CD4-positive, alpha-beta T cell (primary cell): ENCODE data around the gene ERGIC3. TPM values are rescaled to one million over a fixed set of nuclear protein-coding genes. Genes with fewer than 3 reads are reported as not detected.
"Not testable (repeated sequence)": the region's sequence is repeated elsewhere in the genome, so short reads cannot be mapped to it uniquely, and the experiment has no call there.

Source experiments
- ATAC-seq: fragments of 200-7000 bp; cut with Tn5 transposase; one replicate; pipeline ENCODE4 v1.10.0; 2022; ENCODE audit warnings: mild to moderate bottlenecking; ENCODE audit not compliant: poor library complexity
- CTCF ChIA-PET: fragments of 350-600 bp; sonication (Branson Sonifier 250); formaldehyde crosslinking; loops from one replicate; lab custom pipeline; 2021; ENCODE audit warnings: antibody characterized with exemption, inconsistent platforms; lab: Charles Lee
- POLR2A ChIA-PET: fragments of 350-600 bp; sonication (Branson Sonifier 250); formaldehyde crosslinking; loops from one replicate; lab custom pipeline; 2021; ENCODE audit warnings: antibody characterized with exemption, inconsistent platforms; lab: Charles Lee
- DNase-seq, 14 experiments: peaks; one replicate each; pipeline ENCODE4 v3.0.0-alpha.2; 2013 to 2020; ENCODE audit warnings: mixed read lengths in 2 of 14
- H3K27ac ChIP-seq, 2 donors: one replicate each; pipeline versions ENCODE4 v1.5.1 to v1.7.0; 2013; ENCODE audit warnings: low read length in 2 of 2, low read depth in 1 of 2, mild to moderate bottlenecking in 1 of 2
- H3K27me3 ChIP-seq, 2 experiments: 1 replicate in 1 of 2; 2 replicates in 1 of 2; pipeline versions ENCODE4 v1.6.1 to v1.7.0; 2013; ENCODE audit warnings: low read length in 2 of 2, control low read depth in 1 of 2, mild to moderate bottlenecking in 1 of 2, moderate library complexity in 1 of 2; ENCODE audit not compliant: insufficient read depth in 2 of 2, control insufficient read depth in 1 of 2
- H3K36me3 ChIP-seq: one replicate; pipeline ENCODE4 v1.6.1; 2013; ENCODE audit warnings: low read length, control low read depth; ENCODE audit not compliant: insufficient read depth
- H3K4me1 ChIP-seq: one replicate; pipeline ENCODE4 v1.6.1; 2013; ENCODE audit warnings: low read length, control low read depth; ENCODE audit not compliant: insufficient read depth
- H3K4me3 ChIP-seq: one replicate; pipeline ENCODE4 v1.5.1; 2013; ENCODE audit warnings: mild to moderate bottlenecking, low read length, moderate library complexity
- H3K9me3 ChIP-seq, 2 experiments: 1 replicate in 1 of 2; 2 replicates in 1 of 2; pipeline versions ENCODE4 v1.6.1 to v1.7.0; 2013; ENCODE audit warnings: low read length in 2 of 2, mild to moderate bottlenecking in 2 of 2, control low read depth in 1 of 2, moderate library complexity in 1 of 2; ENCODE audit not compliant: control insufficient read depth in 1 of 2, insufficient read depth in 1 of 2
- H3K27ac Mint-ChIP-seq: one replicate; pipeline ENCODE4 v1.8.0; 2020; ENCODE audit warnings: mixed read lengths
- H3K27me3 Mint-ChIP-seq: one replicate; pipeline ENCODE4 v1.8.0; 2021; ENCODE audit warnings: mixed read lengths
- H3K36me3 Mint-ChIP-seq: one replicate; pipeline ENCODE4 v1.8.0; 2021; ENCODE audit warnings: low read depth, mixed read lengths
- H3K4me1 Mint-ChIP-seq: one replicate; pipeline ENCODE4 v1.8.0; 2021; ENCODE audit warnings: low read depth, mixed read lengths
- H3K4me3 Mint-ChIP-seq: one replicate; pipeline ENCODE4 v1.8.0; 2020; ENCODE audit warnings: mild to moderate bottlenecking, mixed read lengths
- H3K9me3 Mint-ChIP-seq: one replicate; pipeline ENCODE4 v1.8.0; 2020; ENCODE audit warnings: mixed read lengths
- intact Hi-C, 2 experiments: fragments of 100-400 bp; cut with DNase I in 1 of 2; cut with micrococcal nuclease in 1 of 2; formaldehyde crosslinking; loops; one replicate each; pipeline versions ENCODE4 v1.15.1 to v1.9.0; 2023 to 2025; cut with DNase I, micrococcal nuclease
- total RNA-seq, 174 experiments: library from RNA in 2 of 174; stranded (reverse) in 2 of 174; gene quantifications; one replicate each; pipeline ENCODE4 v1.2.3 and lab custom pipeline; 2021 to 2026
- TF ChIP-seq, protein P1 (sequence below): fragments of 200-600 bp; IDR thresholded peaks from one replicate; pipeline ENCODE4 v1.8.0; 2022; ENCODE audit warnings: antibody characterized with exemption, mild to moderate bottlenecking

Gene ERGIC3
- total RNA-seq, 2 experiments from 2014 or later, result 144 to 146 TPM

DNA sequence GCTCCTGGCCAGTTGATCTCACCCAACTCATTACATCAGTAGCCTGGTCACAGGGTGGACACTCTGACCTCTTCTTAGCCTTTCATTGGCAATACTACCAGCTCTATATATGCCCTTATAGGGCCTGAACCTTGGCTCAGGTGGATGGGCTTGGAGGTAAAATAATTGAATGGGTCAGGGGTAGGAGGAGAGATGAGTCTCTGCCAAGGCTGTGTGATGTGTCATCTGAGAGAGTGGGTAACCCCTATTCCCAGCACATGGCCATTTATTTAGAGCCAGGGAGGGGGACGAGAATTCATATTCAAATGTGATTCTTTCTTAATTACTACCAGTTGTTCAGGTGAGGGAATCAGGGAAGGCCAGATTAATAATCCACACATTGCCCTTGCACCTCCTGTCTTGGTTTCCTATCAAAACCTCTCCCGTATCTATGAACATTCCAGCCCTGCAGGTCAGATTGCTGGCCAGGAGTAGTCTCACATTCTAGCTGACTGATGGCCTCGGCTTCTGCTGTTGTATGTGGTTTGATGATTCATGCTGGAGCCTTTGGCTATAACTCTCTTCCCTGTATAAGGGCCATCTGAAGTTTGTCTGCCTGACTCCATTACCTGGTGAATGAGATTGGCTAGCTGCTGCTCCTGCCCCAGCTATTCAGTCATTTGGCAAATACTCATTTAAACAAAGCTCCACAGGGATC is 25.8 kb upstream of the ERGIC3 start:
- TF ChIP-seq, protein P1, sequence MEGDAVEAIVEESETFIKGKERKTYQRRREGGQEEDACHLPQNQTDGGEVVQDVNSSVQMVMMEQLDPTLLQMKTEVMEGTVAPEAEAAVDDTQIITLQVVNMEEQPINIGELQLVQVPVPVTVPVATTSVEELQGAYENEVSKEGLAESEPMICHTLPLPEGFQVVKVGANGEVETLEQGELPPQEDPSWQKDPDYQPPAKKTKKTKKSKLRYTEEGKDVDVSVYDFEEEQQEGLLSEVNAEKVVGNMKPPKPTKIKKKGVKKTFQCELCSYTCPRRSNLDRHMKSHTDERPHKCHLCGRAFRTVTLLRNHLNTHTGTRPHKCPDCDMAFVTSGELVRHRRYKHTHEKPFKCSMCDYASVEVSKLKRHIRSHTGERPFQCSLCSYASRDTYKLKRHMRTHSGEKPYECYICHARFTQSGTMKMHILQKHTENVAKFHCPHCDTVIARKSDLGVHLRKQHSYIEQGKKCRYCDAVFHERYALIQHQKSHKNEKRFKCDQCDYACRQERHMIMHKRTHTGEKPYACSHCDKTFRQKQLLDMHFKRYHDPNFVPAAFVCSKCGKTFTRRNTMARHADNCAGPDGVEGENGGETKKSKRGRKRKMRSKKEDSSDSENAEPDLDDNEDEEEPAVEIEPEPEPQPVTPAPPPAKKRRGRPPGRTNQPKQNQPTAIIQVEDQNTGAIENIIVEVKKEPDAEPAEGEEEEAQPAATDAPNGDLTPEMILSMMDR, result no peak
- intact Hi-C loops, result no loop called here
- ChIA-PET CTCF (no interaction called here), POLR2A (interaction anchor here (0.6 to 1.1 kb wide), 4 partner anchors 13 to 60 kb away, joined by 3 to 4 read pairs (median 3); partner anchors contain the start of gene CEP250)
- H3K4me1 Mint-ChIP-seq, result no peaks in the 10 kb centered on the region
- H3K27me3 Mint-ChIP-seq, result no peaks in the 10 kb centered on the region
- Histone ChIP-seq H3K9me3 (no peaks in the 10 kb centered on the region), H3K27ac (no peak overlapping the region), H3K27me3 (no peaks in the 10 kb centered on the region), H3K36me3 (peaks cover 46% of the 10 kb centered on the region), H3K4me3 (no peak overlapping the region), H3K4me1 (no peaks in the 10 kb centered on the region)
- DNase-seq, result no peak
- H3K4me3 Mint-ChIP-seq, result no peak overlapping the region
- peaks cover 51% of the 10 kb centered on the region for H3K36me3 Mint-ChIP-seq
- no peaks in the 10 kb centered on the region for H3K9me3 Mint-ChIP-seq
- H3K27ac Mint-ChIP-seq, result no peak overlapping the region
- no peak for ATAC-seq

DNA sequence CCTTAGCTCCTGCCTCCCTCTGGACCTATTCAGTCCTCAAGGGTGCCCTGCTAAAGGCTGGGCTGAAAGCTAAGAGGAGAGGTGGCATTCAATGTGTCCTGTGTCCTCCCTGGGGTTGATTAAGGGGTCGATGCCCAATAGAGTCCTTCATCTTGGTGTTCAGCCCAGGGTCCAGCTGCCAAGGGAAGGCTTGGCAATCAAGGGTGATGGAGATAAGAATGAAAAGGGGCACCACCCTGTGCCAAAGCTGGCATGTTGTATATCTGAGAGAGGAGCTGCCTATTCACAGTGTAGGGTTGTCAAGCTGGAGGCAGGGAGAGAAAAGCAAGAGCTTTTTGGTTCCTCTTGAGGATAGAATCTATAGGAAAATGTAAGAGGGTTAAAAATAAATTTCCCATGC is 24.8 kb upstream of the ERGIC3 start:
- TF ChIP-seq, protein P1, result no peak
- no peak overlapping the region for H3K27ac ChIP-seq
- Mint-ChIP-seq H3K4me1 (no peaks in the 10 kb centered on the region), H3K9me3 (no peaks in the 10 kb centered on the region), H3K27ac (no peak overlapping the region), H3K36me3 (peaks cover 41% of the 10 kb centered on the region), H3K4me3 (no peak overlapping the region), H3K27me3 (no peaks in the 10 kb centered on the region)
- no peaks in the 10 kb centered on the region for H3K27me3 ChIP-seq
- no peaks in the 10 kb centered on the region for H3K4me1 ChIP-seq
- peaks cover 36% of the 10 kb centered on the region for H3K36me3 ChIP-seq
- H3K4me3 ChIP-seq, result no peak overlapping the region
- intact Hi-C loops, result no loop called here
- ChIA-PET POLR2A (interaction anchor here (0.6 to 1.0 kb wide), 2 partner anchors 26 to 242 kb away, joined by 3 to 4 read pairs; no protein-coding TSS in a partner anchor), CTCF (no interaction called here)
- no peaks in the 10 kb centered on the region for H3K9me3 ChIP-seq
- no peak for ATAC-seq
- no peak for DNase-seq

DNA sequence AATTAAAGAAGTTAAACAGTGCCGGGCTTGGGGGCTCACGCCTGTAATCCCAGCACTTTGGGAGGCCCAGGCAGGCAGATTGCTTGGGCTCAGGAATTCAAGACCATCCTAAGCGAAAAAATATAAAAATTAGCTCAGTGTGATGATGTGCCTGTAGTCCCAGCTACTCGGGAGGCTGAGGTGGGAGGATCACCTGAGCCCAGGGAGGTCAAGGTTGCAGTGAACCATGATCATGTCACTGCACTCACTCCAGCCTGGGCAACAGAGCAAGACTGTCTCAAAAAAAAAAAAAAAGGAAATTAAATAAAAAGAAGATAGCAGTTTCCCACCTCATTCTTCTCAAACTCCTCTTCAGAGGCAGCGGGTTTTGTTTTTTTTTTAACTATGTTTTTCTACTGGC is 24.1 kb upstream of the ERGIC3 start:
- H3K27ac Mint-ChIP-seq, H3K27me3 ChIP-seq, intact Hi-C loops, DNase-seq, H3K4me3 Mint-ChIP-seq, H3K4me1 Mint-ChIP-seq, H3K4me1 ChIP-seq, H3K9me3 Mint-ChIP-seq, H3K27ac ChIP-seq, CTCF ChIA-PET, ATAC-seq, H3K27me3 Mint-ChIP-seq, H3K4me3 ChIP-seq, H3K9me3 ChIP-seq: not testable (repeated sequence)
- POLR2A ChIA-PET, result interaction anchor here (0.6 kb wide), 2 partner anchors 243 to 1488 kb away, joined by 3 read pairs; no protein-coding TSS in a partner anchor
- H3K36me3 Mint-ChIP-seq, result peaks cover 34% of the 10 kb centered on the region
- peaks cover 30% of the 10 kb centered on the region for H3K36me3 ChIP-seq
